Stomach (tissue), 4 donors: ENCODE data around the gene CADM2.

Experiments used
- POLR2A ChIP-seq, 4 donors: fragments of 450-650 bp; IDR thresholded peaks; one replicate each; pipeline ENCODE4 v1.6.1; 2016; ENCODE audit warnings: antibody characterized with exemption in 4 of 4, control low read depth in 2 of 4, mild to moderate bottlenecking in 1 of 4, moderate library complexity in 1 of 4
- TF ChIP-seq, protein P1 (sequence below), 7 experiments: fragments of 450-650 bp in 4 of 7; fragments of 200-600 bp in 3 of 7; sonication (generic) in 3 of 7; IDR thresholded peaks; one replicate each; pipeline ENCODE4 v1.5.1; 2016 to 2019; ENCODE audit warnings: antibody characterized with exemption in 7 of 7, control low read depth in 2 of 7, mild to moderate bottlenecking in 1 of 7

GRCh38 chr3:85164436-85164835 lies 205.6 kb downstream of the CADM2 start:
- no peak for TF ChIP-seq POLR2A (IDR thresholded peaks at IDR 0.05)
- TF ChIP-seq, protein P1, sequence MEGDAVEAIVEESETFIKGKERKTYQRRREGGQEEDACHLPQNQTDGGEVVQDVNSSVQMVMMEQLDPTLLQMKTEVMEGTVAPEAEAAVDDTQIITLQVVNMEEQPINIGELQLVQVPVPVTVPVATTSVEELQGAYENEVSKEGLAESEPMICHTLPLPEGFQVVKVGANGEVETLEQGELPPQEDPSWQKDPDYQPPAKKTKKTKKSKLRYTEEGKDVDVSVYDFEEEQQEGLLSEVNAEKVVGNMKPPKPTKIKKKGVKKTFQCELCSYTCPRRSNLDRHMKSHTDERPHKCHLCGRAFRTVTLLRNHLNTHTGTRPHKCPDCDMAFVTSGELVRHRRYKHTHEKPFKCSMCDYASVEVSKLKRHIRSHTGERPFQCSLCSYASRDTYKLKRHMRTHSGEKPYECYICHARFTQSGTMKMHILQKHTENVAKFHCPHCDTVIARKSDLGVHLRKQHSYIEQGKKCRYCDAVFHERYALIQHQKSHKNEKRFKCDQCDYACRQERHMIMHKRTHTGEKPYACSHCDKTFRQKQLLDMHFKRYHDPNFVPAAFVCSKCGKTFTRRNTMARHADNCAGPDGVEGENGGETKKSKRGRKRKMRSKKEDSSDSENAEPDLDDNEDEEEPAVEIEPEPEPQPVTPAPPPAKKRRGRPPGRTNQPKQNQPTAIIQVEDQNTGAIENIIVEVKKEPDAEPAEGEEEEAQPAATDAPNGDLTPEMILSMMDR (IDR thresholded peaks at IDR 0.05) = no peak
